Sigmoid colon (tissue), 3 donors: ENCODE data around the gene SLC35G2.

Experiments used
- POLR2A ChIP-seq, 2 donors: fragments of 450-650 bp; IDR thresholded peaks; one replicate each; pipeline ENCODE4 v1.6.1; 2016; ENCODE audit warnings: antibody characterized with exemption in 2 of 2, mild to moderate bottlenecking in 2 of 2, moderate library complexity in 2 of 2
- TF ChIP-seq, protein P1 (sequence below), 4 experiments: fragments of 450-650 bp in 3 of 4; fragments of 200-600 bp in 1 of 4; IDR thresholded peaks; one replicate each; pipeline ENCODE4 v1.5.1; 2016 to 2019; ENCODE audit warnings: antibody characterized with exemption in 4 of 4, mild to moderate bottlenecking in 3 of 4, moderate library complexity in 2 of 4

DNA sequence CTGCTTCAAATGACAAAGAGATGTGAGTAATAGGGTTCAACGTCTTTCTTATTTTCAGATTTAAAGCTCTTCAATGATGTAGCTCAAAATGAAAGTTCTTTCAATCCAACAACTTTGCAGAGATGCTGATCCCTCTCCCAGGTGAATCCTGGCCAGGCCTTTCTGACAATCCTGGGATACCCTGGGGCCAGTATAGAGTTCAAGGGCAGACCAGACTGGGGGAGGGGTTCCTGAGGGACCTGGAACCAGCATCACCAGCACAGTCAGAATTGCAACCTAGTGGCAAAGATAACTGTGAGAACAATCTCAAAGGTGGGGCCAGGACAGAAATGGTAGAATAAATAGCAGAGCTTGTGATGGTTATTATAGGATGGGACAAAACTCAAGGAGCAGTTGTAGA lies 23.4 kb downstream of the SLC35G2 start:
- TF ChIP-seq, protein P1, sequence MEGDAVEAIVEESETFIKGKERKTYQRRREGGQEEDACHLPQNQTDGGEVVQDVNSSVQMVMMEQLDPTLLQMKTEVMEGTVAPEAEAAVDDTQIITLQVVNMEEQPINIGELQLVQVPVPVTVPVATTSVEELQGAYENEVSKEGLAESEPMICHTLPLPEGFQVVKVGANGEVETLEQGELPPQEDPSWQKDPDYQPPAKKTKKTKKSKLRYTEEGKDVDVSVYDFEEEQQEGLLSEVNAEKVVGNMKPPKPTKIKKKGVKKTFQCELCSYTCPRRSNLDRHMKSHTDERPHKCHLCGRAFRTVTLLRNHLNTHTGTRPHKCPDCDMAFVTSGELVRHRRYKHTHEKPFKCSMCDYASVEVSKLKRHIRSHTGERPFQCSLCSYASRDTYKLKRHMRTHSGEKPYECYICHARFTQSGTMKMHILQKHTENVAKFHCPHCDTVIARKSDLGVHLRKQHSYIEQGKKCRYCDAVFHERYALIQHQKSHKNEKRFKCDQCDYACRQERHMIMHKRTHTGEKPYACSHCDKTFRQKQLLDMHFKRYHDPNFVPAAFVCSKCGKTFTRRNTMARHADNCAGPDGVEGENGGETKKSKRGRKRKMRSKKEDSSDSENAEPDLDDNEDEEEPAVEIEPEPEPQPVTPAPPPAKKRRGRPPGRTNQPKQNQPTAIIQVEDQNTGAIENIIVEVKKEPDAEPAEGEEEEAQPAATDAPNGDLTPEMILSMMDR (IDR thresholded peaks at IDR 0.05): no peak
- TF ChIP-seq POLR2A (IDR thresholded peaks at IDR 0.05): no peak
